AG09319 (cell line): ENCODE data around the gene STIM2.

Experiments used
- DNase-seq: peaks from one replicate; pipeline ENCODE4 v3.0.0-alpha.2; 2010; ENCODE audit warnings: low read depth; ENCODE audit errors: extremely low read depth
- TF ChIP-seq, protein P1 (sequence below): IDR thresholded peaks from 2 replicates; pipeline ENCODE4 v1.5.1; 2011; ENCODE audit warnings: low read depth, mild to moderate bottlenecking, inconsistent platforms, low read length, moderate library complexity

The STIM2 gene

DNA sequence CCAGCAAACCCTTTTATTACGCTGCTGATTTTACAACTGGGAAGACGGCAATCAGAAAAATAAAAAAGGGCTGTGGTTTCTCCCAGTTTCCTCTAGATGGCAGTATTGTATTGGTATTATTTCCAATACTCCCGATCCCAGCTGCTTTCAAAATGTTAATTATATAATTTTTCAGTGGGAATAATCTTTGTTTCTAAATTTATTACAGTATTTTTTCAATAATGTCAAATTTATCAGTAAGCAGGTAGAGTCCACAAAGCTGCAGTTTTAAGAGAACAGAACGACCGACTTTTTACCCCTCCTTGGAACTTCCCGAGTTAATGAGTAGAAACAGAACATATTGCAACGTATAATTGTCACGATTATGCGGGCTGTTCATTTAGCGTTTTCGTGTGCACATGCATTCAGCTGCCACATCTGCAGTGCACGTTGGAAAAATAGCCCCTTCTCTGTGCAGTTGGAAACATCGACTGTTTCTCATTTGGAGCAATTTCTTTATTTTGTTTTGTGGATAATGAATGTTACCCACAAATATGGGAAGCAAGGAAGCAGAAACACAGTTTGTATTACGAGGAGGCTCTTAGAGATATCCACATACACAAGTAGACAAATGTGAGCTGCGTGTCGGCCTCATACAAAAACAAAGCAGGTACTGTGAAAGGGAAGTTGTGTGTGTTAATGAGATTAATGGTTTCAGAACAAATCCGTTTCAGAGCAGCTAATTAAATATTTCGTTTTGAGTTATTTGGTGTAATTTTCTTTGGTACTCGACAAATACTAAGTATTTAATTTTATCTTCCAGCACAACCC is 188.0 kb downstream of the STIM2 start:
- DNase-seq = no peak
- TF ChIP-seq, protein P1, sequence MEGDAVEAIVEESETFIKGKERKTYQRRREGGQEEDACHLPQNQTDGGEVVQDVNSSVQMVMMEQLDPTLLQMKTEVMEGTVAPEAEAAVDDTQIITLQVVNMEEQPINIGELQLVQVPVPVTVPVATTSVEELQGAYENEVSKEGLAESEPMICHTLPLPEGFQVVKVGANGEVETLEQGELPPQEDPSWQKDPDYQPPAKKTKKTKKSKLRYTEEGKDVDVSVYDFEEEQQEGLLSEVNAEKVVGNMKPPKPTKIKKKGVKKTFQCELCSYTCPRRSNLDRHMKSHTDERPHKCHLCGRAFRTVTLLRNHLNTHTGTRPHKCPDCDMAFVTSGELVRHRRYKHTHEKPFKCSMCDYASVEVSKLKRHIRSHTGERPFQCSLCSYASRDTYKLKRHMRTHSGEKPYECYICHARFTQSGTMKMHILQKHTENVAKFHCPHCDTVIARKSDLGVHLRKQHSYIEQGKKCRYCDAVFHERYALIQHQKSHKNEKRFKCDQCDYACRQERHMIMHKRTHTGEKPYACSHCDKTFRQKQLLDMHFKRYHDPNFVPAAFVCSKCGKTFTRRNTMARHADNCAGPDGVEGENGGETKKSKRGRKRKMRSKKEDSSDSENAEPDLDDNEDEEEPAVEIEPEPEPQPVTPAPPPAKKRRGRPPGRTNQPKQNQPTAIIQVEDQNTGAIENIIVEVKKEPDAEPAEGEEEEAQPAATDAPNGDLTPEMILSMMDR = peak; percentile 61

GRCh38 chr4:27049239-27049829 is 188.7 kb downstream of the STIM2 start:
- TF ChIP-seq, protein P1 = no peak
- DNase-seq = no peak

DNA sequence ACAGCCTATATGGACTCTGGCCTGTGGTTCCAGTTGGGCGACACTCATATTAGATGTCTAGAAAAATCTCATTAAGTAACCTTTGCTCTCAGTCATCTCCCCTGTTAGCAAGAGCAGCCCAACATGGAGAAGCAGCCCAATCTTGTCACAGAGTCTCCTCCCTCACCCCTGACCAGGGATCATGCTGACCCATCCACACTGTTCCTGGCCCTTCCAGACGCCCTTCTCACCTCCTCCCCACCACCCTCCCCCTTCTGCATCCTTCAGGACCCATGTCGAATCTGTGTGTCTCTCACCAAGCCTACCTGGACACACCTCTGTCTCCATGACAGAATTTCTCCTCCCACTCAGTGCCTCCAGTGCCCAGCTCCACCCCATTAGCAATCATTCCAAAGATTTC is 190.1 kb downstream of the STIM2 start:
- TF ChIP-seq, protein P1 = no peak
- DNase-seq = no peak

GRCh38 chr4:27055221-27055760 is 194.7 kb downstream of the STIM2 start:
- TF ChIP-seq, protein P1 = no peak
- DNase-seq = no peak

DNA sequence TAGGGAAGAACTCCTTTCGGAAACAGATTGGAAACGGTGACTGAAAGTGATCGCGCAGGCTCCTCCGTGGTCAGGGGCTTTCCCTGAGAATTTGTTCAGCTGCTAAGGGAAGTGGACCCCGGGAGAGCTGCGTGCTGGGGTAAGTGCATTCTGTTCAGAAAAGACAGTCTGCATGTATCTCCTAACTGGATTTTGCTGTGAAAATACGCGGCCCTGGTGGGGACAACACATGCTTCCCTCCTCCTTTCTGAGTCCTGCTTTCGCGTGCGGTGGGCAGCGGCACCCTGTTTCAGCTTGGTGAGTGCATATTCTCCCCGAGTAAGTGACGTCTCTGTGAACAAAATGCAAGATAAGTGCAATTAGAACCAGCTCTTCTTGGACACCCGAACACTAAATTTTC is 195.6 kb downstream of the STIM2 start:
- TF ChIP-seq, protein P1 = no peak
- no peak for DNase-seq

- DNase-seq = no peak
- TF ChIP-seq, protein P1 = no peak
Measured at GRCh38 chr4:27057053-27057452, 196.4 kb downstream of the STIM2 start.

DNA sequence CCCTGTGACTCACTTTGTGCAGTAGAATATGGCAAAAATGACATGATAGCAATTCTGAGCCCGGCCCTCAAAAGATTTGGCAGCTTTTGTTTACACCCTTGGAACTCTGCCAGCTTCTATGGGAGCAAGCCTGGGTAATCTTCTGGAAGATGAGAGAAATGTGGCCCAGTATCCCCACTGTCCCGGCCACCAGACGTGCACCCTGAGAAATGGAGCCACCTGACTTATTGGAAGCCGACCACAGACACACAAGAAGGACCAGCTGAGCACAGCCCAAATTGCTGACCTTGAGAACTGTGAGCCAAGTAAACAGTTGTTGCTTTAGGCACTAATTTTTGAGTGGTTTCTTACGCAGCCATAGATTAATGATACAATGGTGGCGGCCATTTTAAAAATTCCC is 197.0 kb downstream of the STIM2 start:
- DNase-seq = no peak
- TF ChIP-seq, protein P1 = no peak
